HG02623 (cell line): ENCODE measurements around the gene LRCOL1.

Experiments
- ATAC-seq: cut with Tn5 transposase; IDR thresholded peaks from one replicate; pipeline ENCODE4 v1.9.1; 2021; ENCODE audit warnings: moderate library complexity; ENCODE audit not compliant: unreplicated experiment

LRCOL1 gene

GRCh38 chr12:132568826-132569480, 41.4 kb downstream of the LRCOL1 start:
- ATAC-seq = no peak

- ATAC-seq = no peak
These were observed 42.1 kb downstream of the LRCOL1 start for GRCh38 chr12:132568301-132568700.

- no peak for ATAC-seq
These were observed 43.8 kb downstream of the LRCOL1 start for GRCh38 chr12:132566516-132567131.

GRCh38 chr12:132565365-132565764, 45.0 kb downstream of the LRCOL1 start:
- ATAC-seq = no peak

GRCh38 chr12:132563911-132564310, 46.5 kb downstream of the LRCOL1 start:
- ATAC-seq = no peak

GRCh38 chr12:132562489-132563021, 47.8 kb downstream of the LRCOL1 start:
- ATAC-seq = no peak

GRCh38 chr12:132561427-132562156, 48.8 kb downstream of the LRCOL1 start:
- ATAC-seq = no peak

GRCh38 chr12:132560614-132561426, 49.6 kb downstream of the LRCOL1 start:
- ATAC-seq = no peak

- no peak for ATAC-seq
These were observed 50.1 kb downstream of the LRCOL1 start for GRCh38 chr12:132560364-132560613.

GRCh38 chr12:132559652-132560363, 50.6 kb downstream of the LRCOL1 start:
- ATAC-seq = no peak

- no peak for ATAC-seq
These were observed 51.3 kb downstream of the LRCOL1 start for GRCh38 chr12:132558861-132559623.

- ATAC-seq = no peak
These were observed 52.1 kb downstream of the LRCOL1 start for GRCh38 chr12:132558042-132558856.

GRCh38 chr12:132557291-132558015, 52.9 kb downstream of the LRCOL1 start:
- no peak for ATAC-seq

- ATAC-seq = no peak
These were observed 53.6 kb downstream of the LRCOL1 start for GRCh38 chr12:132556801-132557200.

GRCh38 chr12:132556216-132556615, 54.2 kb downstream of the LRCOL1 start:
- ATAC-seq = no peak

- no peak for ATAC-seq
These were observed 54.7 kb downstream of the LRCOL1 start for GRCh38 chr12:132555686-132556085.

- no peak for ATAC-seq
These were observed 55.3 kb downstream of the LRCOL1 start for GRCh38 chr12:132554845-132555630.
